Measurements from ENCODE around the gene VPREB1.

Gene VPREB1

DNA sequence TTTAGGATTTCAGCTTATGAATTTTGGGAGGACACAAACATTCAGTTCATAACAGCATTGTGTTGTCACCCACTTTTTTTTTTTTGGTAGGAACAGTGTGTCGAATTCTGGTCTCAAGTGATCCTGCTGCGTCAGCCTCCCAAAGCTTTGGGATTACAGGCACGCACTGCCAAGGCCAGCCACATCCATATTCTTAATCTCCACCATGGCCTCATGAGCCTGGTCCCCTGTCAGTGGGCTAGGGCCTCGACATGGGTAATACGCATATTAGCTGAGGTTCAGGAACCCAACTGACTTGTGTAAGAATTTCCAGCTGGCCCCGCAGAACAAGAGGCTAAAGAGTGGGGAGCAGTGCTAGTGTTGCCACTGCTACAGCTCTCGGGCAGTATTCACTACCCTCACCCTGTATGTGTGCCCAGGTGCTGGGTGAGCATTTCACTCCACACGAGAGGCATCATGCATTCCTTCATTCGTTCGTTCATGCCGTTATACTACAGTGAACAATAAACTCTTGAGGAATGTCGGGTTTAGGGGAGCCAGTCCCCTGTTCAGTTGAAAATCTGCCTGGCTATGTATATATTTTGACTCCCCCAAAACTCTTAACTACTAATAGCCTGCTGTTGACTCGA, 5.2 kb upstream of the VPREB1 start:
- DNase-seq (ENCODE audit: low read depth): no peak
- no peak overlapping the region for H3K4me3 ChIP-seq (ENCODE audit: low read depth, low read length)
- no peak for TF ChIP-seq POLR2A (IDR thresholded peaks at IDR 0.05; ENCODE audit: extremely low read depth, insufficient read length)
- no peak for TF ChIP-seq MAX (IDR thresholded peaks at IDR 0.05; ENCODE audit: low read depth, low read length)
- TF ChIP-seq MYC (IDR thresholded peaks at IDR 0.05; ENCODE audit: low read depth, low read length): no peak
- TF ChIP-seq CTCF (IDR thresholded peaks at IDR 0.05; ENCODE audit: low read depth, low read length): no peak

GRCh38 chr22:22241554-22241898, 3.1 kb upstream of the VPREB1 start:
- DNase-seq (ENCODE audit: low read depth): no peak
- H3K4me3 ChIP-seq (ENCODE audit: low read depth, low read length): no peak overlapping the region
- TF ChIP-seq POLR2A (IDR thresholded peaks at IDR 0.05; ENCODE audit: extremely low read depth, insufficient read length) (no peak), CTCF (IDR thresholded peaks at IDR 0.05; ENCODE audit: low read depth, low read length) (no peak), MAX (IDR thresholded peaks at IDR 0.05; ENCODE audit: low read depth, low read length) (no peak), MYC (IDR thresholded peaks at IDR 0.05; ENCODE audit: low read depth, low read length) (no peak)

- H3K4me3 ChIP-seq (ENCODE audit: low read depth, low read length): no peak overlapping the region
- no peak for TF ChIP-seq CTCF (IDR thresholded peaks at IDR 0.05; ENCODE audit: low read depth, low read length)
- no peak for TF ChIP-seq POLR2A (IDR thresholded peaks at IDR 0.05; ENCODE audit: extremely low read depth, insufficient read length)
- TF ChIP-seq MYC (IDR thresholded peaks at IDR 0.05; ENCODE audit: low read depth, low read length): no peak
- TF ChIP-seq MAX (IDR thresholded peaks at IDR 0.05; ENCODE audit: low read depth, low read length): no peak
- DNase-seq (ENCODE audit: low read depth): no peak
These were observed 2.1 kb upstream of the VPREB1 start for GRCh38 chr22:22242488-22242887.

DNA sequence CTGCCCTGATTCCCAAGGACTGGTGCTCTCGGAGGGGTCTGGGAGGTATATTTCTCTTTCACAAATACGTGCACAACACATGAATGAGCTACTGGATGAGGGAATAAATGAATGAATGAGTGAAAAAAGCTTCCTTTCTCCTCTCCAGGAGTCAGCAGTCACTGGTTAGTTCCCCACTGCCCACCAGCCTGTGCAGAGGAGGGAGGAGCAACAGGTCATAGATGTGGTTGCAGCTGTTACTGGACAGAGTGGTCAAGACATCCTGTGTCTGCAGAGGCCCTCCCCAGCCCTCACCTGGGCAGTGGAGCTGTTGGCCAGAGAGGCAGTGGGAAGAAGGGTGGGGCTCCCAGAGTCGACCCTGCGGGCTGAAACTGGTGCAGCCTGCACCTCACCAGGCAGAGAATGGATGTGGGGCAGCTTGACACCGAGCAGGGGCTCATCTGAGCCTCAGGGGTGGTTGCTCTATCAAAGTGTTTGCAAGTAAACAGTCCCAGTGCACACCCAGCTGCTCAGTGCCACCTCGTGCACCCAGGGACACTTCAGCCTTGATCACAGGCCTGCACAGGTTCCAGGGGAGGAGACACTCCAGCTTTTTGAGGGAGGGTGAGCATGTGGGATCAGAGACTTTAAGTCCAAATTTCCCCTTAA, 1.4 kb upstream of the VPREB1 start:
- no peak overlapping the region for H3K4me3 ChIP-seq (ENCODE audit: low read depth, low read length)
- no peak for DNase-seq (ENCODE audit: low read depth)
- TF ChIP-seq MAX (IDR thresholded peaks at IDR 0.05; ENCODE audit: low read depth, low read length) (no peak), CTCF (IDR thresholded peaks at IDR 0.05; ENCODE audit: low read depth, low read length) (no peak)

- no peak for DNase-seq (ENCODE audit: low read depth)
- no peak overlapping the region for H3K4me3 ChIP-seq (ENCODE audit: low read depth, low read length)
- TF ChIP-seq POLR2A (IDR thresholded peaks at IDR 0.05; ENCODE audit: extremely low read depth, insufficient read length): no peak
- no peak for TF ChIP-seq MAX (IDR thresholded peaks at IDR 0.05; ENCODE audit: low read depth, low read length)
- no peak for TF ChIP-seq MYC (IDR thresholded peaks at IDR 0.05; ENCODE audit: low read depth, low read length)
- no peak for TF ChIP-seq CTCF (IDR thresholded peaks at IDR 0.05; ENCODE audit: low read depth, low read length)
These were observed 797 bp downstream of the VPREB1 start for GRCh38 chr22:22245256-22245909.

Data from NB4 (cell line).